GM12873 (cell line): ENCODE results near the gene EFCAB11.

Source experiments
- TF ChIP-seq, protein P1 (sequence below): IDR thresholded peaks from 2 replicates; pipeline ENCODE4 v1.5.1; 2012; ENCODE audit warnings: low read depth, mild to moderate bottlenecking, moderate library complexity, low read length, control low read depth; ENCODE audit not compliant: insufficient read depth; ENCODE audit errors: missing control alignments

EFCAB11 gene

GRCh38 chr14:89750281-89750755 lies 204.2 kb downstream of the EFCAB11 start:
- TF ChIP-seq, protein P1, sequence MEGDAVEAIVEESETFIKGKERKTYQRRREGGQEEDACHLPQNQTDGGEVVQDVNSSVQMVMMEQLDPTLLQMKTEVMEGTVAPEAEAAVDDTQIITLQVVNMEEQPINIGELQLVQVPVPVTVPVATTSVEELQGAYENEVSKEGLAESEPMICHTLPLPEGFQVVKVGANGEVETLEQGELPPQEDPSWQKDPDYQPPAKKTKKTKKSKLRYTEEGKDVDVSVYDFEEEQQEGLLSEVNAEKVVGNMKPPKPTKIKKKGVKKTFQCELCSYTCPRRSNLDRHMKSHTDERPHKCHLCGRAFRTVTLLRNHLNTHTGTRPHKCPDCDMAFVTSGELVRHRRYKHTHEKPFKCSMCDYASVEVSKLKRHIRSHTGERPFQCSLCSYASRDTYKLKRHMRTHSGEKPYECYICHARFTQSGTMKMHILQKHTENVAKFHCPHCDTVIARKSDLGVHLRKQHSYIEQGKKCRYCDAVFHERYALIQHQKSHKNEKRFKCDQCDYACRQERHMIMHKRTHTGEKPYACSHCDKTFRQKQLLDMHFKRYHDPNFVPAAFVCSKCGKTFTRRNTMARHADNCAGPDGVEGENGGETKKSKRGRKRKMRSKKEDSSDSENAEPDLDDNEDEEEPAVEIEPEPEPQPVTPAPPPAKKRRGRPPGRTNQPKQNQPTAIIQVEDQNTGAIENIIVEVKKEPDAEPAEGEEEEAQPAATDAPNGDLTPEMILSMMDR, result no peak

- TF ChIP-seq, protein P1, result no peak
Measured at GRCh38 chr14:89748004-89748403, 206.5 kb downstream of the EFCAB11 start.

DNA sequence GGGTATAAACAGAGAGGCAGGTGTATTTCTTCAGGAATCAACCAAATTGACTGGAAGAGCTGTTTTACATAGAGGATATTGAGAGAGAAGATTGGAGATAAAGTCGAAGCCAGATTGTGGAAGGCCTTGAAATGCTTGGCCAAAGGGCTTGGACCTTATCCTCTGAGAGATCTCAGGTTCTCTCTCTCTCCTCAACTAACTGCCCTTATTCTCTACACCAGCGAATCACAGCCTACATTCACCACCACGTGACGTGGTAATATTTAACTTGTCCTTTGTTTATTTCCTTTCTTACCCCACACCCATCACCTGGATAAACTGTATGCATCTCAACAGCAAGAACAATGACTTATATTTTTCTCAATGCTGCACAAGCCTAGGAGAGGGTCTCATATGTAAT lies 207.4 kb downstream of the EFCAB11 start:
- TF ChIP-seq, protein P1, result no peak

GRCh38 chr14:89746654-89747053 lies 207.9 kb downstream of the EFCAB11 start:
- TF ChIP-seq, protein P1, result no peak

- TF ChIP-seq, protein P1, result no peak
Measured at GRCh38 chr14:89746135-89746534, 208.4 kb downstream of the EFCAB11 start.
